HEK293T (cell line): ENCODE data around the gene KCNG2.

Experiments used
- CTCF ChIA-PET: fragments of 350-600 bp; formaldehyde crosslinking; extraction: SDS; loops from one replicate; lab custom pipeline; 2021; ENCODE audit warnings: antibody characterized with exemption, inconsistent platforms; lab: Yijun Ruan, JAX
- POLR2A ChIA-PET: fragments of 350-600 bp; formaldehyde crosslinking; extraction: SDS; loops from one replicate; lab custom pipeline; 2020; ENCODE audit warnings: antibody characterized with exemption, inconsistent platforms; lab: Yijun Ruan, JAX
- DNase-seq: peaks from one replicate; pipeline ENCODE4 v3.0.0; 2012; ENCODE audit warnings: mixed read lengths; ENCODE audit errors: extremely low spot score
- ARNT ChIP-seq: fragments of 450-650 bp; IDR thresholded peaks from 2 replicates; pipeline ENCODE4 v1.6.1; 2017; ENCODE audit warnings: mild to moderate bottlenecking
- BHLHE40 ChIP-seq: fragments of 450-650 bp; IDR thresholded peaks from 2 replicates; pipeline ENCODE4 v1.6.1; 2016; ENCODE audit warnings: mild to moderate bottlenecking, moderate library complexity, borderline replicate concordance
- CTBP1 ChIP-seq: fragments of 450-650 bp; IDR thresholded peaks from 2 replicates; pipeline ENCODE4 v1.6.1; 2016; ENCODE audit warnings: borderline replicate concordance
- ELF4 ChIP-seq: fragments of 450-650 bp; IDR thresholded peaks from 2 replicates; pipeline ENCODE4 v1.6.1; 2017; ENCODE audit warnings: antibody characterized with exemption
- FOXA1 ChIP-seq: fragments of 450-650 bp; IDR thresholded peaks from 2 replicates; pipeline ENCODE4 v1.6.1; 2016; ENCODE audit warnings: mild to moderate bottlenecking
- FOXK2 ChIP-seq: fragments of 450-650 bp; IDR thresholded peaks from 2 replicates; pipeline ENCODE4 v1.6.1; 2016; ENCODE audit warnings: mild to moderate bottlenecking
- FOXM1 ChIP-seq: fragments of 450-650 bp; IDR thresholded peaks from 2 replicates; pipeline ENCODE4 v1.6.1; 2017; ENCODE audit warnings: mild to moderate bottlenecking, borderline replicate concordance
- HDGF ChIP-seq: fragments of 450-650 bp; IDR thresholded peaks from 2 replicates; pipeline ENCODE4 v1.6.1; 2017; ENCODE audit warnings: antibody characterized with exemption, borderline replicate concordance
- L3MBTL2 ChIP-seq: fragments of 450-650 bp; conservative IDR thresholded peaks from 2 replicates; pipeline ENCODE4 v1.6.1; 2016; ENCODE audit warnings: mild to moderate bottlenecking
- LEF1 ChIP-seq: fragments of 450-650 bp; IDR thresholded peaks from 2 replicates; pipeline ENCODE4 v1.6.1; 2017; ENCODE audit warnings: mild to moderate bottlenecking, borderline replicate concordance
- NFRKB ChIP-seq: fragments of 450-650 bp; IDR thresholded peaks from 2 replicates; pipeline ENCODE4 v1.6.1; 2016; ENCODE audit warnings: mild to moderate bottlenecking, moderate library complexity
- SP1 ChIP-seq: fragments of 450-650 bp; IDR thresholded peaks from 2 replicates; pipeline ENCODE4 v1.6.1; 2017
- SUZ12 ChIP-seq: fragments of 450-650 bp; IDR thresholded peaks from 2 replicates; pipeline ENCODE4 v1.6.1; 2016; ENCODE audit warnings: mild to moderate bottlenecking
- TARDBP ChIP-seq: fragments of 450-650 bp; IDR thresholded peaks from 2 replicates; pipeline ENCODE4 v1.6.1; 2016
- ZNF384 ChIP-seq: fragments of 450-650 bp; IDR thresholded peaks from 2 replicates; pipeline ENCODE4 v1.6.1; 2016
- TF ChIP-seq, protein P1 (sequence below): fragments of 450-650 bp; IDR thresholded peaks from 2 replicates; pipeline ENCODE4 v1.6.1; 2016

The KCNG2 gene

DNA sequence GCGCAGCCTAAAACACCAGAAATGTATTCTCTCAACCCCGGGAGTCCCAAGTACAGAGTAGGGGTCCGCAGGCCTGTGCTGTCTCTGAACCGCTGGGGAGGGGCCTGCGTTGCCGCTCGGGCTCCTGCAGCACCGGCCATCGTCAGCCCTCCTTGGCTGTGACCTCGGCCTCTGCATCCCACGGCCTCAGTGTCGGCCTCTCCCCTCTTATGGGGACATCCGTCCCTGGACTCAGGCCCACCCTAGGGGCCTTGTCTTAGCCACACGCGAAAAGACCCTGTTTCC lies 50.5 kb downstream of the KCNG2 start:
- ChIA-PET CTCF (no interaction called here), POLR2A (no interaction called here)
- TF ChIP-seq FOXK2, result no peak
- no peak for TF ChIP-seq ZNF384
- no peak for TF ChIP-seq FOXA1
- no peak for TF ChIP-seq TARDBP
- TF ChIP-seq, protein P1, sequence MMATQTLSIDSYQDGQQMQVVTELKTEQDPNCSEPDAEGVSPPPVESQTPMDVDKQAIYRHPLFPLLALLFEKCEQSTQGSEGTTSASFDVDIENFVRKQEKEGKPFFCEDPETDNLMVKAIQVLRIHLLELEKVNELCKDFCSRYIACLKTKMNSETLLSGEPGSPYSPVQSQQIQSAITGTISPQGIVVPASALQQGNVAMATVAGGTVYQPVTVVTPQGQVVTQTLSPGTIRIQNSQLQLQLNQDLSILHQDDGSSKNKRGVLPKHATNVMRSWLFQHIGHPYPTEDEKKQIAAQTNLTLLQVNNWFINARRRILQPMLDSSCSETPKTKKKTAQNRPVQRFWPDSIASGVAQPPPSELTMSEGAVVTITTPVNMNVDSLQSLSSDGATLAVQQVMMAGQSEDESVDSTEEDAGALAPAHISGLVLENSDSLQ, result no peak
- TF ChIP-seq ARNT, result no peak
- no peak for TF ChIP-seq LEF1
- no peak for TF ChIP-seq SUZ12
- TF ChIP-seq BHLHE40, result no peak
- no peak for TF ChIP-seq L3MBTL2
- DNase-seq, result no peak

DNA sequence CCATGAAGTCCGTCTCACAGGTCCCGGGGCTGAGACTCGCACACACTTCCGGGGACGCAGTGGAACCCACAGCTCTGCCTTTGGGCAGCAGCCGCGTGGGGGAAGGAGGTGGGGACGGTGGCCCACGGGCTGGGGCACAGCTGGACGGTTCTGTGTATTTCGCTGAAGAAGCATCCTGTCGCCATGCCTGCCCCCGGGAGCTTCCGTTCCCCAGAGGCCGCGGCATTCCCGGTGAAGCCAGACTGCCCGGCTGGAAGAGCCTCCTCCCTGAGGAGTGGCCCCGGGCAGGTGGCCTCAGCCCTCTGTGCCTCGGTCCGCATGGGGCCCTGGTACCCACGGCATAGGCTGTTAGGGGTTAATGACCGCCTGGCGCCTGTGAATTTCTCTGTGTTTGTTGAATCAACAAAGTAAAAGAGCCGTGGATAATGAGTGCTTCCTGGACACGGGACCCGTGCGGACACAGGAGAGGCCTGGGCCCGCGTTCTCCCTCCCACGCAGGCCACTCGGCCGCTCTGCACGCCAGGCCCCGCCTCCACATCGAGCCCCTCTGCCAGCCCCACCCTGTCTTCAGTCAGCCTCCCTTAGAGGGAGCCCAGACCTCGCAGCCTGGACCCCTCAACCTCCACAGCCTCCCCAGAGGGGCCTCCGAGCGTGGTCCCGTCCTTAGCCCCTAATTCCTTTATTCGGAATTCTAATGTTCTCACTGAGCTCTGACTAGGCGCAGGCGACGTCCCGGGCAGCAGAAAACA lies 51.0 kb downstream of the KCNG2 start:
- no peak for DNase-seq
- CTCF ChIA-PET, result no interaction called here
- POLR2A ChIA-PET, result no interaction called here
- TF ChIP-seq HDGF (no peak), SP1 (no peak), TARDBP (no peak)
- TF ChIP-seq, protein P1, result no peak

DNA sequence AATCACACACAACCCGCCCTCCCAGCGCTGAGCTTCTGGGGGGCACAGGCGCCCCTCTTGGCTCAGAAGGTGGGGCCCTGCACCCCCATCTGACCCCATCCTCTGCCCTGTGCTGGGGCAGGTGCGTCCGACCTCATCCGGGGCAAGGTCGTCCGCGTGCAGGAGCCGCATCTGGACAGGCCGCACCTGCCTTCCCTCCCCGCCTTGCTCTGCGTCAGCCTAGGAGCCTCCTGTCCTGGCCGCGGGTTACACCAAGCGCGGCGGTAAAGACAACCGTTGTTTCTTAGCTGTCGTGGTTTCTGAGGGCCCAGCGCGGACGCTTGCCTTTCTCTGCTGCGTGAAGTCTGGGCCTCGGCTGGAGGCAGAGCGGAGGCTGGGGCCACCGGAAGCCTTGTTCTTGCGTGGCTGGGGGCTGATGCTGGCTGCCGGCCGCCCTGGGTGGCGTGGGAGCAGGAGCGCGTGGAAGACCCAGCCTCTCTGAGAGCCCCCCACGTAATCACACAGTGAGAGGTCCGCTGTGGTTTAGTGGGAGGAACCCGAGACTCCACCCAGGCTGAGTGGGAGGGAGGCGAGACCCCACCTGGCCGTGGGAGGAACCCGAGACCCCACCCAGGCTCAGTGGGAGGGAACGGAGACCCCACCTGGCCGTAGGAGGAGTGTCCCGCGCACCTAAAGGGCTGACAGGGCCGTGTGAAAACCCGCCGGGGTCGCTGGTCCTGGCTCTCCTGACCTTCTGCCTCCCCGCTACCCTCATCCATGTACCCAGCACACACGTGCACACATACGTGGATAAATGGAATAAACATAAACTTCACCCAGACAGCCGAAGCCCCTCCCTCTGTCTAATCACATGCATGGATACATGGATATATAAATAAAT lies 51.8 kb downstream of the KCNG2 start:
- CTCF ChIA-PET, result no interaction called here

DNA sequence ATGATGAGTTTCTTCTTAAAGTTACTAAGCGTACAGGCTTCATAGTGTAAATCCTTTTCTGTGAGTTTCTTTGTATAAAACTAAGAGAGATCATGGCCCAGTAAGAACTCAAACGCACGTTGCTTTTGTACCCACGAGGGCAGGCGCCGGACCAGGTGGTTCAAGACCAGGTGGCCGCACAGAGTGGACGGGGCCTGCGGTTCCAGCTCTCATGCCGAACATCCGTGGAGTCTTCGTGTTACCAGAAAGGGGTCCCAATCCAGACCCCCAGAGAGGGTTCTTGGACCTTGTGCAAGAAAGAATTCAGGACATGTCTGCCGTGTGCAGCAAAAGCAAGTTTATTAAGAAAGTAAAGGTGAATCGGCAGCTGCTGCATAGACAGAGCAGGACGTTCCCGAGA lies 53.0 kb downstream of the KCNG2 start:
- DNase-seq, result no peak
- TF ChIP-seq HDGF, result no peak
- no peak for TF ChIP-seq SP1
- TF ChIP-seq FOXK2, result no peak
- TF ChIP-seq ARNT, result no peak
- ChIA-PET CTCF (interaction anchor here (0.5 kb wide), 1 partner anchor 90 kb away, joined by 3 read pairs; no protein-coding TSS in a partner anchor), POLR2A (no interaction called here)

More for the DNA sequence above, 51.8 kb downstream of the KCNG2 start:
- POLR2A ChIA-PET, result no interaction called here
- TF ChIP-seq FOXA1 (no peak), SUZ12 (no peak), L3MBTL2 (no peak), BHLHE40 (no peak), FOXK2 (no peak), ARNT (no peak), CTBP1 (no peak), ZNF384 (no peak), NFRKB (no peak), HDGF (no peak), ELF4 (no peak), SP1 (no peak), LEF1 (no peak), TARDBP (no peak), FOXM1 (no peak)
- TF ChIP-seq, protein P1, result no peak
- DNase-seq, result no peak

DNA sequence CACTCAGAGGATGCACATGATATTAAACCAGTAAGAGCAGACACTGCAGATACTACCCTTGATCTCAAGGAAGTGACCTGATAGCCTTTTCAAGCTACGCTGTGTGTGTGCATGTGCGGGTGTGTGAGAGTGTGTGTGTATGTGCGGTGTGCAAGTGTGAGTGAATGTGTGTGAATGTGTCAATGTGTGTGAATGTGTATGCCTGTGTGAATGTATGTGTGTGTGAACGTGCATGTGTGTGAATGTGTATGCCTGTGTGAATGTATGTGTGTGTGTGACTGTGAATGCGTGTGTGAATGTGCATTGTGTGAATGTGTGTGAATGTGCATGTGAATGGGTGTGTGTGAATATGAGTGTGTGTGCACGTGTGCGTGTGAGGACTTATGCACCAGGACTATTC lies 53.8 kb downstream of the KCNG2 start:
- ChIA-PET POLR2A (no interaction called here), CTCF (interaction anchor here (0.5 kb wide), 1 partner anchor 91 kb away, joined by 3 read pairs; no protein-coding TSS in a partner anchor)
- no peak for DNase-seq

DNA sequence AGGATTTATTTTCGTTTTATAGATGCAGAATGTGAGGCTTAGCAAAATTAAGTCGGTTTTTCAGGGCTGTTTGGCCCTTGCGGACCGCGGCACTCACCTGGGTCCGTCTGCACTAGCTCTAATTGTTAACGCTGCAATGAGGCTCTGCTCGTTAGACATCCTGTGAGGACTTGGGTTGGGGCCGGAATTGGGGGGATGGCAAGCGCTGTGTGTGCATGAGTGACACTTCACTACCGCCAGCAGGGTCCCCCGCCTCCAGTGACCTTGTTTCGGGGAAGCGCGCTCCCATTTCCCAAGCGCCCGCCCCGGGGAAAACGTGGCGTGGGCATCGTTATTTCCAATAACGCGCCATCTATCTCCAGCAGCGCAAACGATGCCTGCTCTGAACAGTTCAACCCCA lies 54.2 kb downstream of the KCNG2 start:
- no peak for TF ChIP-seq FOXK2
- no peak for TF ChIP-seq ARNT
- no peak for TF ChIP-seq BHLHE40
- TF ChIP-seq, protein P1, result no peak
- no peak for TF ChIP-seq L3MBTL2
- TF ChIP-seq SUZ12, result no peak
- no peak for TF ChIP-seq ZNF384
- no peak for TF ChIP-seq FOXM1
- TF ChIP-seq SP1, result no peak
- no peak for DNase-seq
- CTCF ChIA-PET, result no interaction called here
- POLR2A ChIA-PET, result no interaction called here

More for the DNA sequence above, 53.8 kb downstream of the KCNG2 start:
- TF ChIP-seq L3MBTL2 (no peak), FOXM1 (no peak), NFRKB (no peak), ARNT (no peak), SUZ12 (no peak)
- TF ChIP-seq, protein P1, result no peak
